Kidney (tissue), 14 donors: ENCODE results near the gene GPX4. TPM values are rescaled to one million over a fixed set of nuclear protein-coding genes. Genes with fewer than 3 reads are reported as not detected.
"Not testable (repeated sequence)": the region's sequence is repeated elsewhere in the genome, so short reads cannot be mapped to it uniquely, and the experiment has no call there.

Source experiments
- DNase-seq, 5 donors: peaks; one replicate each; pipeline ENCODE4 v3.0.0-alpha.2; 2013 to 2020
- FAIRE-seq: peaks from 2 replicates; lab custom pipeline; 2012; peaks lifted over from hg19 to GRCh38; lab: Jason Lieb, UNC
- H3K27ac ChIP-seq, 2 donors: one replicate each; pipeline ENCODE4 v1.7.0; 2013; ENCODE audit warnings: low read depth in 2 of 2, low read length in 2 of 2, inconsistent platforms in 1 of 2
- H3K27me3 ChIP-seq: one replicate; pipeline ENCODE4 v1.7.1; 2013; ENCODE audit warnings: low read length, inconsistent platforms; ENCODE audit not compliant: control insufficient read depth, insufficient read depth
- H3K36me3 ChIP-seq, 3 donors: one replicate each; pipeline versions ENCODE4 v1.7.0 to v1.7.1; 2013; ENCODE audit warnings: low read length in 3 of 3, control low read depth in 1 of 3, inconsistent platforms in 1 of 3; ENCODE audit not compliant: insufficient read depth in 3 of 3, control insufficient read depth in 2 of 3
- H3K4me1 ChIP-seq, 3 donors: one replicate each; pipeline versions ENCODE4 v1.7.0 to v1.7.1; 2013; ENCODE audit warnings: low read length in 3 of 3, inconsistent platforms in 1 of 3, low read depth in 1 of 3; ENCODE audit not compliant: control insufficient read depth in 2 of 3, insufficient read depth in 2 of 3
- H3K4me3 ChIP-seq, 3 donors: one replicate each; pipeline versions ENCODE4 v1.7.0 to v1.8.1; 2013; ENCODE audit warnings: low read length in 3 of 3, control low read depth in 1 of 3, inconsistent platforms in 1 of 3
- H3K9ac ChIP-seq, 3 donors: one replicate each; pipeline versions ENCODE4 v1.7.0 to v1.7.1; 2013; ENCODE audit warnings: low read length in 3 of 3, control low read depth in 1 of 3, inconsistent platforms in 1 of 3
- H3K9me3 ChIP-seq, 3 donors: one replicate each; pipeline versions ENCODE4 v1.7.0 to v1.7.1; 2013; ENCODE audit warnings: low read length in 3 of 3, control low read depth in 1 of 3, inconsistent platforms in 1 of 3; ENCODE audit not compliant: control insufficient read depth in 2 of 3, insufficient read depth in 1 of 3
- CTCF ChIP-seq: IDR thresholded peaks from 3 replicates; pipeline ENCODE4 v1.5.1; 2012; ENCODE audit warnings: mild to moderate bottlenecking, moderate library complexity, borderline replicate concordance; ENCODE audit not compliant: insufficient read depth; ENCODE audit errors: extremely low read depth
- intact Hi-C: fragments of 100-400 bp; cut with DNase I; formaldehyde crosslinking; loops from one replicate; pipeline ENCODE4 v1.11.1; 2022
- polyA plus RNA-seq: library from polyadenylated mRNA; stranded (reverse); fragments of 350-450 nt; fragmentation: Illumina TruSeq; extraction: RNeasy Lipid Tissue Mini Kit (QIAGEN cat#74804); gene quantifications from one replicate; pipeline ENCODE4 v1.2.3, GENCODE V29; 2014; ENCODE audit warnings: low read depth, low replicate concordance; ENCODE audit not compliant: insufficient read depth
- total RNA-seq: library from RNA; stranded (reverse); fragmentation: NEBNext Ultra II Directional; extraction: Animal tissue kit (Norgen Biotek cat#: 25700); gene quantifications from one replicate; pipeline ENCODE4 v1.2.1, GENCODE V29; 2021
- donor health status: control.
- donor health status: control.
- donor health status: control.
- donor health status: control.
- donor health status: control.
- donor health status: DM: yes; HTN: yes; CAD: no.
- donor health status: Normal renal cell carcinoma (clear cell type).

The GPX4 gene
- total and polyA plus RNA-seq, 2 donors from 2014 or later: 268 to 966 TPM

- peaks cover 0 to 22% (median 9%) of the 10 kb centered on the region in 3 donors for H3K36me3 ChIP-seq
- intact Hi-C loops: loop anchor here (10.0 kb wide), 1 partner anchor 59 kb away; no protein-coding TSS in a partner anchor
- DNase-seq (no peak), FAIRE-seq (no peak)
- peaks cover 0 to 4% (median 0%) of the 10 kb centered on the region in 3 donors for H3K4me1 ChIP-seq
- no peaks in the 10 kb centered on the region for H3K27me3 ChIP-seq
- no peak for TF ChIP-seq CTCF
- no peak overlapping the region for H3K9ac ChIP-seq
- H3K27ac ChIP-seq: no peak overlapping the region
- H3K4me3 ChIP-seq: no peak overlapping the region
- no peaks in the 10 kb centered on the region for H3K9me3 ChIP-seq
These were observed 22.0 kb downstream of the GPX4 start for GRCh38 chr19:1125601-1126467.

GRCh38 chr19:1126984-1127760 is 23.4 kb downstream of the GPX4 start:
- Histone ChIP-seq H3K9ac (no peak overlapping the region), H3K27ac (no peak overlapping the region), H3K4me3 (no peak overlapping the region), H3K4me1 (peaks cover 0 to 4% (median 0%) of the 10 kb centered on the region in 3 donors), H3K36me3 (peaks cover 0 to 14% (median 6%) of the 10 kb centered on the region in 3 donors), H3K27me3 (no peaks in the 10 kb centered on the region), H3K9me3 (no peaks in the 10 kb centered on the region)
- FAIRE-seq: no peak
- intact Hi-C loops: loop anchor here (10.0 kb wide), 1 partner anchor 58 kb away; no protein-coding TSS in a partner anchor
- no peak for TF ChIP-seq CTCF
- no peak for DNase-seq

GRCh38 chr19:1128106-1128505 is 24.3 kb downstream of the GPX4 start:
- Histone ChIP-seq H3K4me3 (no peak overlapping the region), H3K9me3 (no peaks in the 10 kb centered on the region), H3K27ac (no peak overlapping the region), H3K27me3 (no peaks in the 10 kb centered on the region), H3K36me3 (peaks cover 0 to 9% (median 6%) of the 10 kb centered on the region in 3 donors), H3K9ac (no peak overlapping the region), H3K4me1 (peaks cover 0 to 11% (median 0%) of the 10 kb centered on the region in 3 donors)
- no peak for TF ChIP-seq CTCF
- FAIRE-seq (no peak), DNase-seq (no peak)
- intact Hi-C loops: loop anchor here (10.0 kb wide), 1 partner anchor 57 kb away; no protein-coding TSS in a partner anchor

- intact Hi-C loops: loop anchor here (10.0 kb wide), 1 partner anchor 56 kb away; no protein-coding TSS in a partner anchor
- not testable (repeated sequence) for DNase-seq, H3K27ac ChIP-seq, H3K9me3 ChIP-seq, H3K4me3 ChIP-seq, H3K9ac ChIP-seq, FAIRE-seq, H3K36me3 ChIP-seq, H3K27me3 ChIP-seq
- H3K4me1 ChIP-seq: peaks cover 0 to 16% (median 0%) of the 10 kb centered on the region in 3 donors
These were observed 25.3 kb downstream of the GPX4 start for GRCh38 chr19:1129084-1129483.
